Posterior vena cava (tissue), 2 donors: ENCODE data around the gene MAP3K6. TPM values are rescaled to one million over a fixed set of nuclear protein-coding genes. Genes with fewer than 3 reads are reported as not detected.
"Not testable (repeated sequence)": the region's sequence is repeated elsewhere in the genome, so short reads cannot be mapped to it uniquely, and the experiment has no call there.

Experiments
- DNase-seq: peaks from one replicate; pipeline ENCODE4 v3.0.0-alpha.2; 2020; ENCODE audit warnings: low spot score
- intact Hi-C, 2 donors: fragments of 100-400 bp; cut with DNase I; formaldehyde crosslinking; loops; one replicate each; pipeline versions ENCODE4 v1.14.1 to v1.14.2; 2022 to 2023
- total RNA-seq, 2 donors: library from RNA; stranded (reverse); fragmentation: NEBNext Ultra II Directional; extraction: Animal tissue kit (Norgen Biotek cat#: 25700); gene quantifications; one replicate each; pipeline ENCODE4 v1.2.1, GENCODE V29; 2021
- donor health status: DM: yes; HTN: yes; CAD: no.
- donor health status: DM: yes; HTN: yes; CAD: no.

Gene MAP3K6
- total RNA-seq, 2 donors from 2014 or later = 72.8 to 94.3 TPM

GRCh38 chr1:27400082-27400962, 33.6 kb upstream of the MAP3K6 start:
- no peak for DNase-seq
- intact Hi-C loops = no loop called here

GRCh38 chr1:27399251-27400025, 32.7 kb upstream of the MAP3K6 start:
- no peak for DNase-seq

GRCh38 chr1:27398405-27399149, 31.8 kb upstream of the MAP3K6 start:
- no peak for DNase-seq
- intact Hi-C loops = loop anchor here (10.0 kb wide), 1 partner anchor 266 kb away; no protein-coding TSS in a partner anchor

More at GRCh38 chr1:27399251-27400025, 32.7 kb upstream of the MAP3K6 start:
- intact Hi-C loops = loop anchor here (10.0 kb wide), 1 partner anchor 265 kb away; no protein-coding TSS in a partner anchor

DNA sequence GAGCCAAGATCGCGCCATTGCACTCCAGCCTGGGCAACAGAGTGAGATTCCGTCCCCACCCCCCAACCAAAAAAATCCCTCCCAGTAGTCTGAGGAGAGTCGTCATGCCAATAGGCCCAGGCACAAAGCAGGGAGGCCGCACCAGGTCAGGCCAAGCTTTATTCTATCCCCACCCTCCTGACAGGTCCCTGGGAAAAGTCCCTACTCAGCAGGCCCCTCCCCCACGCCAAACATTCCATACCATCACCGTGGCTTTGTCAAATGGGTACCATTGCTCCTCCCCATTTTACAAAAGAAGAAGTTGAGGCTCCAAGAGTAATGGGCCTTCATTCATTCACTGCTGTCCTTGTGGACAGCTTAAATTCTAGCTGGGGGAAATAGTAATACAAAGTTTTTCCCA, 31.0 kb upstream of the MAP3K6 start:
- intact Hi-C loops = loop anchor here (10.0 kb wide), 1 partner anchor 267 kb away; no protein-coding TSS in a partner anchor

DNA sequence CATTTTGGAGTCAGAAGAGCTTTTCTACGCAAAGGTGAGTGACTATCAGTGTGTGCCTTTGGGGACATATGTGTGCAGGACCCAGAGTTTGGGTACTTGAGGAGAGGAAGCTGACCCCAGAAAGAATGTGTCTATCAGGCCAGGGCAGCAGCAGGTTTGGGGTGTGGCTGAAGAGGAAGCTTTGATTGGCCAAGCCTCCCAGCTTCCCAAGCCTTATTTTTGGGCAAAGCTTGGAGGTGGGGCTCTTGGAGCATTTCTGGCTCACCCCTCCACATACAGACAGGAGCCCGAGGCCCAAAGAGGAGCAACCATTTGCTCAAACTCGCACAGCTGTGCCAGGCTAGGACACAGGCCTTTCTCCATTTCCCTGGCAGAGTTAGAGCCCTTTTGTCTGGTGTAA, 30.3 kb upstream of the MAP3K6 start:
- no peak for DNase-seq
- intact Hi-C loops = loop anchor here (10.0 kb wide), 1 partner anchor 268 kb away; no protein-coding TSS in a partner anchor

More for the DNA sequence above, 31.0 kb upstream of the MAP3K6 start:
- no peak for DNase-seq

DNA sequence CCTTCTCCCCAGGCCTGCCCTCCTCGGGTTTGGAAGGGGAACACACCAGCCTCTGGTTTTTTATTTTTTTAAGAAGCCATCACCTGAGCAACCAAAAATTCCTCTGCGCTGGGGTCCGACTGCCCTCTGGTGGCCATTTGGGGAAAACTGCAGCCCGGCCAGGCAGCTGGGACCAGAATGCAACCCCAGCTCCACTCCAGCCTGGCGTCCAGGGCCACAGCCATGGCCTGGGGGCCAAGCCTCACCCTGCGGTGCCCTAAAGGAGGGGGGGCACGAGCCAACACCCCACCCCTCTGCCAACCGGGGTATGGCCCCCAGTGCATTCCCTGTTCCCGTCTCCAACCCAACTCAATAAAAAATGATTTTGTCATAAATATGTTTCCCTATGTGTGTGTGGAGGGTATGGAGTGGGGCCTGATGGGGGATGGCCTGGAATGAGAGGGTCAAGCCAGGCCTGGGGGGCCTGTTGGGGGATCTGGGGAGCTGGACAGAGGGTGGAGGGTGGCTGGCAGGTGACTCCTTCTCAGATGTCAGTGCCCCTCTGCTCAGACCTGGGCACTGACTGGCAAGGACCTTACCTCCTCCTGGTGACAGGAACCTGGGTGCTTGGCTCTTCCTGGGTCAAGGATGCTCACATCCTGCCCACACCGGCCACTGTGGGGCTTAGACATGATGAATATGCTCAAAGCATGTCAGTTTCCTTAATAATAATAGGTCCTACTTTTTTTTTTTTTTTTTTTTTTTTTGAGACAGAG, 28.9 kb upstream of the MAP3K6 start:
- intact Hi-C loops = loop anchor here (10.0 kb wide), 1 partner anchor 269 kb away; no protein-coding TSS in a partner anchor
- DNase-seq = peak; percentile 90

DNA sequence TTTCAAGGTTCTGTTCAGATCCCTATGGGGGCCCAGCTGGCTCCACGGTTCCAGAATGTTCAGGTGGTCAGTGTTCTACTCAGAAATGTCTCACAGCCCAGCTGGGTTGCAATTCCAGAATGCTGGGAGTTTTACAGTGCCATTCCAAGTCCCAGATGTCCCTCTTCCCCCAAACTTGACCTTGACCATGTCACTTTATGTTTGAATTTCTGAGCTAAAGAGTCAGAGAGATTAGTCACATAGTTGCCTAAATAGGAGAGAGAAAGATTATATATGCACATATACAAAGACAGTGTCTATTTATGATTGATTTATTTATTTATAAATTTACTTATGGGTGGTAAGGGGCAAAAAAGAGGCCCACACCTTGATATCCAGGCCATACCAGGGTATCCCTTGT, 28.2 kb upstream of the MAP3K6 start:
- no peak for DNase-seq
- intact Hi-C loops = loop anchor here (5.0 to 10.0 kb wide), 3 partner anchors 38 to 270 kb away; no protein-coding TSS in a partner anchor

GRCh38 chr1:27394282-27394658, 27.5 kb upstream of the MAP3K6 start:
- no peak for DNase-seq

GRCh38 chr1:27393641-27394281, 27.0 kb upstream of the MAP3K6 start:
- intact Hi-C loops = loop anchor here (5.0 to 10.0 kb wide), 3 partner anchors 36 to 271 kb away; no protein-coding TSS in a partner anchor
- no peak for DNase-seq

More at GRCh38 chr1:27394282-27394658, 27.5 kb upstream of the MAP3K6 start:
- intact Hi-C loops = loop anchor here (5.0 to 10.0 kb wide), 3 partner anchors 37 to 271 kb away; no protein-coding TSS in a partner anchor

- intact Hi-C loops = loop anchor here (5.0 to 10.0 kb wide), 3 partner anchors 36 to 272 kb away; no protein-coding TSS in a partner anchor
- no peak for DNase-seq
These were observed 26.2 kb upstream of the MAP3K6 start for GRCh38 chr1:27392778-27393635.

- DNase-seq = peak; percentile 96
- intact Hi-C loops = loop anchor here (5.0 to 10.0 kb wide), 3 partner anchors 35 to 273 kb away; no protein-coding TSS in a partner anchor
These were observed 25.5 kb upstream of the MAP3K6 start, which contains the start of gene GPR3 for GRCh38 chr1:27392096-27392777. Gene GPR3, plus strand, starts transcription at chr1:27392622. Its CDS starts 1,177 bp downstream, at chr1:27393799.

DNA sequence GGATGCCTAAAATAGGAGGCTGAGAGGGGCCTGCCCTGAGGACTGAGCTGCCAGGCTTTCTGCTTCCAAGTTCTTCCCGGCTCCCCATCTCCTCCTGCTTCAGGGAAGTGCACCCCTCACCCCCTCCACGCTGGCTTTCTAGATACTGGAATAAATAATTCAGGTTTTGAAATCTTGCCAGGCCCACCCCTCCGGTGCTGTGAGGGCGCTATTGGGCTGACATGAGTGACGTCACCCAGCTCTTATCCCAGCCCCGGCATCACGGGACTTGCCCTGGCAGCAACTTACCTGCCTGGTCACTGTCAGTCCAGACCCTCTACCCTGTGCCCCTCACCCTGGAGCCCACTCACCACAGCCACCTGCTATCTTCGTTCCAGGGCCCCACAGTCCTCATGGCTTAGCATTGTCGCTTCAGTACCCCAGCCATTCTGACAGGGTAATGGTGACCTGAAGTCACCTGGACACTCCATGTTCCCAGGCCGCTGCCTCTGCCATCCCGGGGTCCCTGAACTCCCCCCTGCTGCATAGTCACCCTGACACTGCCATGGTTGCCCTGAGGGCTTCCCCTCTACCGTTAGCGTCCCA, 24.8 kb upstream of the MAP3K6 start:
- DNase-seq = peak; percentile 83
- intact Hi-C loops = loop anchor here (5.0 to 10.0 kb wide), 3 partner anchors 34 to 273 kb away; no protein-coding TSS in a partner anchor

- intact Hi-C loops = loop anchor here in 1 of 2 donors (5.0 kb wide), 2 partner anchors 86 to 1776 kb away; no protein-coding TSS in a partner anchor
- no peak for DNase-seq
These were observed 21.7 kb upstream of the MAP3K6 start for GRCh38 chr1:27388337-27389005.

- intact Hi-C loops = loop anchor here in 1 of 2 donors (5.0 kb wide), 2 partner anchors 82 to 1772 kb away; no protein-coding TSS in a partner anchor
- DNase-seq = not testable (repeated sequence)
These were observed 18.0 kb upstream of the MAP3K6 start for GRCh38 chr1:27384797-27385196.

- intact Hi-C loops = no loop called here
- no peak for DNase-seq
These were observed 16.9 kb upstream of the MAP3K6 start for GRCh38 chr1:27383661-27384060.
